ENCODE results near the gene NMNAT2.

DNA sequence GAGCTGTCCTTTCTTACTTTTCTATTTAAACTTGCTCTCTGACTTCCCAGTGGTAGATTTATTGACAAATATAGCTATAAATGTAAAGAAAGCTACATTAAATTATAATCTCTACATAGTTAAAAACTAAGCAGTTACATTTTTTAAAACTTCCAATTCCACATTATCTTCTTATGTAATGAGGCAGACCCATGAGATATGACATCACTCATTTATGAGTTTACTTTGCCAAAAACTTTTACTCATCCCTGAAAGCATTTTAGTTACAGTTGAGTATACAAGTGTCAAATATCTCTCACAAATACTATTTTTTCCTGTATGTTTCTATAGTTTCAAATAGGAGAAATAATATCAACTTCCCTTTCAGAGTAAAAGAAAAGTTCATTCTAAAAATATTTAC, 3.8 kb downstream of the NMNAT2 start:
- TF ChIP-seq POLR2AphosphoS5 (IDR thresholded peaks at IDR 0.05; ENCODE audit: low read depth, low read length) (no peak), CTCF (IDR thresholded peaks at IDR 0.05) (no peak), SIN3A (IDR thresholded peaks at IDR 0.05; ENCODE audit: borderline replicate concordance, insufficient read depth, low read depth, low read length) (no peak), REST (IDR thresholded peaks at IDR 0.05; ENCODE audit: insufficient read depth in 1 of 2, low read depth in 2 of 2, low read length in 1 of 2) (no peak), TCF7L2 (IDR thresholded peaks at IDR 0.05; ENCODE audit: low read depth, low read length) (no peak)

Data from Panc1 (cell line).